Neuronal stem cell (in vitro differentiated cells): ENCODE results near the gene CDHR1.
A peak's percentile ranks its signal among the peaks of the same experiment; 100 is the strongest.
"Not testable (repeated sequence)": the region's sequence is repeated elsewhere in the genome, so short reads cannot be mapped to it uniquely, and the experiment has no call there.

Experiments
- DNase-seq: peaks from one replicate; pipeline ENCODE4 v3.0.0-alpha.2; 2013; ENCODE audit warnings: low spot score
- H2AFZ ChIP-seq: one replicate; pipeline ENCODE4 v1.6.1; 2013; ENCODE audit warnings: mild to moderate bottlenecking, low read length, inconsistent platforms
- H2AK5ac ChIP-seq: 2 replicates; pipeline ENCODE4 v1.6.1; 2013; ENCODE audit warnings: low read depth, mild to moderate bottlenecking, inconsistent platforms, low read length, moderate library complexity, mixed read lengths
- H2BK120ac ChIP-seq: 2 replicates; pipeline ENCODE4 v1.6.1; 2013; ENCODE audit warnings: low read depth, mild to moderate bottlenecking, inconsistent platforms, low read length, moderate library complexity, mixed read lengths
- H2BK12ac ChIP-seq: one replicate; pipeline ENCODE4 v1.6.1; 2013; ENCODE audit warnings: low read length, inconsistent platforms
- H2BK15ac ChIP-seq: 2 replicates; pipeline ENCODE4 v1.6.1; 2013; ENCODE audit warnings: mild to moderate bottlenecking, low read length, inconsistent platforms, mixed read lengths
- H2BK5ac ChIP-seq: one replicate; pipeline ENCODE4 v1.6.1; 2013; ENCODE audit warnings: inconsistent platforms, mild to moderate bottlenecking, low read length, moderate library complexity
- H3K14ac ChIP-seq: one replicate; pipeline ENCODE4 v1.6.1; 2013; ENCODE audit warnings: low read length, inconsistent platforms
- H3K18ac ChIP-seq: 2 replicates; pipeline ENCODE4 v1.6.1; 2013; ENCODE audit warnings: low read length, inconsistent platforms
- H3K23ac ChIP-seq: 2 replicates; pipeline ENCODE4 v1.6.1; 2013; ENCODE audit warnings: low read depth, mild to moderate bottlenecking, mixed read lengths, low read length, inconsistent platforms; ENCODE audit not compliant: poor library complexity
- H3K27ac ChIP-seq: replicated peaks from 3 replicates; pipeline ENCODE4 v1.5.1; 2013; ENCODE audit warnings: low read length, inconsistent platforms
- H3K27me3 ChIP-seq, 3 experiments: 2 replicates each; pipeline ENCODE4 v1.6.1; 2013; ENCODE audit warnings: low read length in 3 of 3, mild to moderate bottlenecking in 2 of 3, inconsistent platforms in 1 of 3, low read depth in 1 of 3, mixed read lengths in 1 of 3, moderate library complexity in 1 of 3; ENCODE audit not compliant: control insufficient read depth in 3 of 3, insufficient read depth in 3 of 3
- H3K36me3 ChIP-seq, 2 donors: replicated peaks in 1 of 2; 2 replicates each; pipeline ENCODE4 v1.6.1; 2013; ENCODE audit warnings: low read length in 2 of 2; ENCODE audit not compliant: control insufficient read depth in 2 of 2, insufficient read depth in 2 of 2
- H3K4ac ChIP-seq: 2 replicates; pipeline ENCODE4 v1.6.1; 2013; ENCODE audit warnings: inconsistent platforms, mild to moderate bottlenecking, low read length, moderate library complexity
- H3K4me1 ChIP-seq, 2 donors: 1 replicate in 1 of 2; 2 replicates in 1 of 2; pipeline ENCODE4 v1.6.1; 2013; ENCODE audit warnings: low read length in 2 of 2, low read depth in 1 of 2; ENCODE audit not compliant: control insufficient read depth in 2 of 2, insufficient read depth in 1 of 2
- H3K4me2 ChIP-seq: one replicate; pipeline ENCODE4 v1.6.1; 2013; ENCODE audit warnings: mild to moderate bottlenecking, low read length, inconsistent platforms; ENCODE audit not compliant: insufficient read depth, poor library complexity, severe bottlenecking
- H3K4me3 ChIP-seq, 2 donors: 2 replicates each; pipeline ENCODE4 v1.5.1; 2013; ENCODE audit warnings: low read length in 2 of 2, mild to moderate bottlenecking in 2 of 2, inconsistent platforms in 1 of 2, moderate library complexity in 1 of 2
- H3K79me1 ChIP-seq: one replicate; pipeline ENCODE4 v1.6.1; 2013; ENCODE audit warnings: low read depth, mild to moderate bottlenecking, inconsistent platforms, low read length, moderate library complexity
- H3K9ac ChIP-seq: one replicate; pipeline ENCODE4 v1.6.1; 2013; ENCODE audit warnings: mild to moderate bottlenecking, low read depth, low read length, inconsistent platforms; ENCODE audit not compliant: poor library complexity
- H3K9me3 ChIP-seq, 2 donors: replicated peaks in 1 of 2; 2 replicates each; pipeline versions ENCODE3 to v1.6.1; 2013; ENCODE audit warnings: low read length in 2 of 2, mild to moderate bottlenecking in 2 of 2, inconsistent platforms in 1 of 2, low read depth in 1 of 2, mixed read lengths in 1 of 2, moderate library complexity in 1 of 2; ENCODE audit not compliant: control insufficient read depth in 2 of 2, insufficient read depth in 1 of 2
- H4K8ac ChIP-seq: one replicate; pipeline ENCODE4 v1.6.1; 2013; ENCODE audit warnings: low read depth, mild to moderate bottlenecking, inconsistent platforms, low read length, moderate library complexity
- H4K91ac ChIP-seq: one replicate; pipeline ENCODE4 v1.6.1; 2013; ENCODE audit warnings: low read length, low read depth, mild to moderate bottlenecking, inconsistent platforms; ENCODE audit not compliant: poor library complexity
- WGBS, 2 donors: extraction: QIAGEN DNeasy Blood & Tissue Kit; methylation state at CpG; one replicate each; pipeline ENCODE4 v1.1.7; 2013; ENCODE audit warnings: missing lambda C conversion rate in 2 of 2, mixed read lengths in 1 of 2; ENCODE audit not compliant: insufficient read length in 2 of 2, insufficient replicate concordance in 1 of 2; ENCODE audit errors: extremely low coverage in 2 of 2; 5-methylcytosine and 5-hydroxymethylcytosine counted together

Gene CDHR1

GRCh38 chr10:84168382-84168781, 26.0 kb upstream of the CDHR1 start:
- H4K8ac ChIP-seq, H2AK5ac ChIP-seq: not testable (repeated sequence)
- WGBS, 2 donors, result no CpG with 5 or more reads among the region's 10 CpGs

GRCh38 chr10:84171237-84171636, 23.1 kb upstream of the CDHR1 start:
- H3K9ac ChIP-seq, H3K27ac ChIP-seq, H3K18ac ChIP-seq, H3K4me2 ChIP-seq, H4K91ac ChIP-seq, H3K23ac ChIP-seq, H3K4me3 ChIP-seq, H2BK12ac ChIP-seq, H3K9me3 ChIP-seq, H4K8ac ChIP-seq, H3K27me3 ChIP-seq, H2BK120ac ChIP-seq, DNase-seq, H3K36me3 ChIP-seq, H3K4ac ChIP-seq, H3K14ac ChIP-seq, H2BK5ac ChIP-seq, H3K4me1 ChIP-seq, H3K79me1 ChIP-seq, H2BK15ac ChIP-seq, H2AK5ac ChIP-seq: not testable (repeated sequence)
- peak overlapping the region; percentile 92 for H2AFZ ChIP-seq
- no CpG with 5 or more reads among the region's 2 CpGs for WGBS, 2 donors

More at GRCh38 chr10:84168382-84168781, 26.0 kb upstream of the CDHR1 start:
- not testable (repeated sequence) for H3K9ac ChIP-seq, H3K27me3 ChIP-seq, H2BK5ac ChIP-seq, H2BK120ac ChIP-seq, H3K4me2 ChIP-seq, H3K36me3 ChIP-seq, H3K18ac ChIP-seq, H3K4me3 ChIP-seq, DNase-seq, H3K9me3 ChIP-seq, H2AFZ ChIP-seq, H3K4me1 ChIP-seq, H3K14ac ChIP-seq, H3K4ac ChIP-seq, H3K23ac ChIP-seq, H2BK12ac ChIP-seq, H4K91ac ChIP-seq, H3K27ac ChIP-seq, H3K79me1 ChIP-seq, H2BK15ac ChIP-seq

GRCh38 chr10:84171700-84172466, 22.5 kb upstream of the CDHR1 start:
- peak overlapping the region; percentile 92 for H2AFZ ChIP-seq
- not testable (repeated sequence) for H2BK12ac ChIP-seq, H3K23ac ChIP-seq, H3K9me3 ChIP-seq, H3K9ac ChIP-seq, H3K27me3 ChIP-seq, H3K4ac ChIP-seq, H3K79me1 ChIP-seq, H3K36me3 ChIP-seq, H2BK120ac ChIP-seq, H3K27ac ChIP-seq, H4K8ac ChIP-seq, H3K14ac ChIP-seq, H4K91ac ChIP-seq, H2BK15ac ChIP-seq, H3K4me3 ChIP-seq, H3K4me2 ChIP-seq, H2BK5ac ChIP-seq, H3K18ac ChIP-seq, DNase-seq, H3K4me1 ChIP-seq, H2AK5ac ChIP-seq
- no CpG with 5 or more reads among the region's 21 CpGs for WGBS, 2 donors

DNA sequence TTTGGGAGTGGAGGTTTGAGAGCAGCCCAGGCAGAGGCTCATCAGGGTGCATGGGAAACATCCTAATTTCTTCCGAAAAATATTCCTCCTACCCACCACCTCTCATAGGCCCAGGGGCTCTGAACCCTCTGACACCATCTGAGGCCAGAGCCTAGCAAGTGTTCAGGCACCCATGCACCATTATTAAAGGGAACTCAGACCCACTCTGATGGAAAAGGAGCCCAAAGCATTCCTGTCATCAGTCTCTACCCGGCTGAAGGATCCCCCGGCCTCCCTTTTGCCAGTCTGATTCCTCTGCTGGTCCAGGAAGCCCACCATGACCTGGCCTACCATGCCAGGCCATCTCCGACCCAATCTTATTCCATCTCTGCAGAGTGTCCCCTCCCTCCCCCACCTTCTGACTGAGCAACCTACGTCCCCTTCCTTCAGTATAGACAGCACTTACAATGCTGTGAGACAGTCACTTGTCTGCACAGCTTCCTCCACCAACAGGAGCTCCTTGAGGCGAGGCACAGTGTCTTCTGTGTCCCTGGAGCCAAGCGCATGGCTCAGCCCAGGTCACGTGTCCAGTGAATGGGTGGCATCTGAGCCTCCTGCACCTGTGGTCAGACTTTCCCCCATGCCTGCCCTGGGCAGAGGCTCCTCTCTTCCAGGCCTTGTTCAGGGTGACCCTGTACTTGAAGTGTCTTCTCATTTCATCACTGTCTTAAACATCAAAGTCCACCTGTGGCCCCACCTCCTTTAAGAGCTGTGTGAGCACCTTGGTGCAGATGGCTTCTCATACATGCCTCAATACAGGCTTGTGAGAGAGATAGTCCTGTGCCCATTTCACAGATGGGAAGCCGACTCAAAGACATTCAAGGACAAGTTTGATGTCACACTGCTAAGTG, 21.6 kb upstream of the CDHR1 start:
- Histone ChIP-seq H3K4me1 (peaks cover 0 to 3% of the 10 kb centered on the region in 2 donors), H3K14ac (no peak overlapping the region), H2BK15ac (peak overlapping the region; percentile 93), H3K36me3 (no peaks in the 10 kb centered on the region), H2BK120ac (no peak overlapping the region), H3K27me3 (peaks cover 0 to 7% (median 0%) of the 10 kb centered on the region in 3 experiments), H2AFZ (peak overlapping the region; percentile 92), H4K8ac (no peak overlapping the region), H3K4me2 (no peak overlapping the region), H3K79me1 (no peaks in the 10 kb centered on the region), H2BK12ac (peak overlapping the region; percentile 42), H3K23ac (no peak overlapping the region), H4K91ac (no peak overlapping the region), H3K9ac (no peak overlapping the region), H3K9me3 (no peaks in the 10 kb centered on the region), H2BK5ac (no peak overlapping the region), H2AK5ac (no peak overlapping the region), H3K4me3 (no peak overlapping the region), H3K27ac (no peak overlapping the region), H3K18ac (peak overlapping the region; percentile 13), H3K4ac (no peak overlapping the region)
- no peak for DNase-seq
- no CpG with 5 or more reads among the region's 9 CpGs for WGBS, 2 donors
